Stomach (tissue), 9 donors: ENCODE results near the gene PJA2. TPM values are rescaled to one million over a fixed set of nuclear protein-coding genes. Genes with fewer than 3 reads are reported as not detected.

Experiments used
- DNase-seq, 2 donors: peaks; one replicate each; pipeline versions ENCODE4 v3.0.0 to v3.0.0-alpha.2; 2013 to 2019
- H3K27ac ChIP-seq, 5 donors: fragments of 200-600 bp in 4 of 5; sonication (generic) in 4 of 5; one replicate each; pipeline ENCODE4 v1.5.1; 2013 to 2019; ENCODE audit warnings: mild to moderate bottlenecking in 1 of 5, moderate library complexity in 1 of 5
- H3K27me3 ChIP-seq, 3 donors: fragments of 200-600 bp; sonication (generic); one replicate each; pipeline ENCODE4 v1.5.1; 2017 to 2019; ENCODE audit warnings: mixed run types in 1 of 3
- H3K36me3 ChIP-seq, 4 donors: fragments of 200-600 bp; sonication (generic); 1 replicate in 3 of 4; 2 replicates in 1 of 4; pipeline ENCODE4 v1.5.1; 2016 to 2019
- H3K4me1 ChIP-seq, 4 donors: fragments of 200-600 bp; sonication (generic); one replicate each; pipeline ENCODE4 v1.5.1; 2016 to 2019
- H3K4me3 ChIP-seq, 4 donors: fragments of 200-600 bp; sonication (generic) in 3 of 4; one replicate each; pipeline ENCODE4 v1.5.1; 2016 to 2019; ENCODE audit warnings: mild to moderate bottlenecking in 1 of 4
- H3K9me3 ChIP-seq, 4 donors: fragments of 200-600 bp; sonication (generic); one replicate each; pipeline ENCODE4 v1.5.1; 2016 to 2019
- EP300 ChIP-seq: sonication (generic); formaldehyde crosslinking; IDR thresholded peaks from one replicate; pipeline ENCODE4 v1.6.1; 2017; ENCODE audit warnings: antibody characterized with exemption
- POLR2A ChIP-seq, 4 donors: fragments of 450-650 bp; IDR thresholded peaks; one replicate each; pipeline ENCODE4 v1.6.1; 2016; ENCODE audit warnings: antibody characterized with exemption in 4 of 4, control low read depth in 2 of 4, mild to moderate bottlenecking in 1 of 4, moderate library complexity in 1 of 4
- POLR2AphosphoS5 ChIP-seq, 3 donors: sonication (generic); formaldehyde crosslinking; IDR thresholded peaks; one replicate each; pipeline ENCODE4 v1.6.1; 2016; ENCODE audit warnings: antibody characterized with exemption in 3 of 3
- WGBS, 5 donors: extraction: QIAGEN DNeasy Blood & Tissue Kit in 3 of 5; methylation state at CpG; one replicate each; pipeline versions ENCODE4 v1.1.5 to v1.1.7; 2013 to 2018; 5-methylcytosine and 5-hydroxymethylcytosine counted together
- intact Hi-C: fragments of 100-400 bp; cut with DNase I; formaldehyde crosslinking; loops from one replicate; pipeline ENCODE4 v1.15.1; 2023; ENCODE audit warnings: low total_unique reads
- polyA plus RNA-seq, 3 donors: library from polyadenylated mRNA; stranded (reverse); fragments of 200-250 nt; gene quantifications; one replicate each; pipeline ENCODE4 v1.2.3, GENCODE V29; 2013
- total RNA-seq, 5 donors: library from RNA; depleted of rRNA; stranded (reverse); fragments of >200 nt; gene quantifications; one replicate each; pipeline versions ENCODE4 v1.1.0 to v1.2.3, GENCODE V29; 2014 to 2016
- TF ChIP-seq, protein P1 (sequence below), 7 experiments: fragments of 450-650 bp in 4 of 7; fragments of 200-600 bp in 3 of 7; sonication (generic) in 3 of 7; IDR thresholded peaks; one replicate each; pipeline ENCODE4 v1.5.1; 2016 to 2019; ENCODE audit warnings: antibody characterized with exemption in 7 of 7, control low read depth in 2 of 7, mild to moderate bottlenecking in 1 of 7
- donor health status: healthy with polysubstance abuse.
- donor health status: Bipolar disorder and iron deficiency.
- donor health status: healthy.

PJA2 gene
- total and polyA plus RNA-seq, 8 donors = 19.9 to 161 (median 34.6) TPM

DNA sequence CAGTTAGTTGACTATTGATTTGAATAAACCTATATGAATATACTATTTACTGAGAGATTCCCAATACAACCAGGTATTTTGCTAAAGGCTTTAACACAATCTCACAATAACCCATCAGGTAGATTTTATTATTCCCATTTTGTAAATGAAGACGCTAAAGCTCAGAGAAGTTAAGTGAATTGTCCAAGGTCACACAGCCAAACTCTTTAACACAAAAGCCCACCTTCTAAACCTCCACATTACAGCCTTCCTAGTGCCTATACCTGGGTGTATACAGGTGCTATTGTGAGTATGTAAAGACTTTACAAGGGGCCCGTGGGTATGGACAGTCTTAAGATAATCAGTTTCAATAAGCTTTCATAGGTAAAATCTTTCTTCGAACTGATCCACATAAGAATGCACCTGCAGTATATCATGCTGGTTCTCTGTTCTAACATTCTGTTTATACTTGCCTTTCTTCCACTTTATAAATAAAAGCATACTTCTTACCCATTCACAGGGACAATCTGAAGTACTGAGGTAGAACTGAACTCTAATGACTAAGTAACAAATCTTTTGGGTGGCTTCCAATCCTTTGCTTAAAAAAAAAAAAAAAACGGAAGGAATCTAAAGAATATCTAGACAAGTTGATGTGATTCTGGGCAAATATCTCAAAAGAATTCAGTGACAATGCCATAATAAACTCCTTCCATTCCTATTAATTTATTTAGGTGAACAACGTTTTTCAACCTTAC lies 59.1 kb downstream of the PJA2 start:
- intact Hi-C loops = no loop called here
- Histone ChIP-seq H3K36me3 (peaks cover 5 to 67% (median 36%) of the 10 kb centered on the region in 4 donors), H3K9me3 (no peaks in the 10 kb centered on the region), H3K4me3 (no peak overlapping the region), H3K27ac (no peak overlapping the region), H3K27me3 (no peaks in the 10 kb centered on the region), H3K4me1 (peaks cover 0 to 60% (median 24%) of the 10 kb centered on the region in 4 donors)
- no peak for TF ChIP-seq EP300
- no peak for TF ChIP-seq POLR2A (IDR thresholded peaks at IDR 0.05)
- TF ChIP-seq, protein P1, sequence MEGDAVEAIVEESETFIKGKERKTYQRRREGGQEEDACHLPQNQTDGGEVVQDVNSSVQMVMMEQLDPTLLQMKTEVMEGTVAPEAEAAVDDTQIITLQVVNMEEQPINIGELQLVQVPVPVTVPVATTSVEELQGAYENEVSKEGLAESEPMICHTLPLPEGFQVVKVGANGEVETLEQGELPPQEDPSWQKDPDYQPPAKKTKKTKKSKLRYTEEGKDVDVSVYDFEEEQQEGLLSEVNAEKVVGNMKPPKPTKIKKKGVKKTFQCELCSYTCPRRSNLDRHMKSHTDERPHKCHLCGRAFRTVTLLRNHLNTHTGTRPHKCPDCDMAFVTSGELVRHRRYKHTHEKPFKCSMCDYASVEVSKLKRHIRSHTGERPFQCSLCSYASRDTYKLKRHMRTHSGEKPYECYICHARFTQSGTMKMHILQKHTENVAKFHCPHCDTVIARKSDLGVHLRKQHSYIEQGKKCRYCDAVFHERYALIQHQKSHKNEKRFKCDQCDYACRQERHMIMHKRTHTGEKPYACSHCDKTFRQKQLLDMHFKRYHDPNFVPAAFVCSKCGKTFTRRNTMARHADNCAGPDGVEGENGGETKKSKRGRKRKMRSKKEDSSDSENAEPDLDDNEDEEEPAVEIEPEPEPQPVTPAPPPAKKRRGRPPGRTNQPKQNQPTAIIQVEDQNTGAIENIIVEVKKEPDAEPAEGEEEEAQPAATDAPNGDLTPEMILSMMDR (IDR thresholded peaks at IDR 0.05) = no peak
- no peak for TF ChIP-seq POLR2AphosphoS5 (IDR thresholded peaks at IDR 0.05)
- no peak for DNase-seq
- 66 to 76% (median 70%) methylated on average over 5 of the region's 5 CpGs for WGBS, 5 donors

GRCh38 chr5:109349388-109349787 lies 60.4 kb downstream of the PJA2 start:
- DNase-seq = no peak
- intact Hi-C loops = no loop called here
- no peaks in the 10 kb centered on the region for H3K9me3 ChIP-seq
- H3K27ac ChIP-seq = no peak overlapping the region
- H3K27me3 ChIP-seq = no peaks in the 10 kb centered on the region
- TF ChIP-seq EP300 = no peak
- TF ChIP-seq POLR2AphosphoS5 (IDR thresholded peaks at IDR 0.05) = no peak
- TF ChIP-seq, protein P1 (IDR thresholded peaks at IDR 0.05) = no peak
- TF ChIP-seq POLR2A (IDR thresholded peaks at IDR 0.05) = no peak
- H3K36me3 ChIP-seq = peaks cover 6 to 66% (median 38%) of the 10 kb centered on the region in 4 donors
- H3K4me1 ChIP-seq = peaks cover 0 to 62% (median 24%) of the 10 kb centered on the region in 4 donors
- no peak overlapping the region for H3K4me3 ChIP-seq
- WGBS, 5 donors = 73 to 95% (median 84%) methylated on average over 2 of the region's 2 CpGs

DNA sequence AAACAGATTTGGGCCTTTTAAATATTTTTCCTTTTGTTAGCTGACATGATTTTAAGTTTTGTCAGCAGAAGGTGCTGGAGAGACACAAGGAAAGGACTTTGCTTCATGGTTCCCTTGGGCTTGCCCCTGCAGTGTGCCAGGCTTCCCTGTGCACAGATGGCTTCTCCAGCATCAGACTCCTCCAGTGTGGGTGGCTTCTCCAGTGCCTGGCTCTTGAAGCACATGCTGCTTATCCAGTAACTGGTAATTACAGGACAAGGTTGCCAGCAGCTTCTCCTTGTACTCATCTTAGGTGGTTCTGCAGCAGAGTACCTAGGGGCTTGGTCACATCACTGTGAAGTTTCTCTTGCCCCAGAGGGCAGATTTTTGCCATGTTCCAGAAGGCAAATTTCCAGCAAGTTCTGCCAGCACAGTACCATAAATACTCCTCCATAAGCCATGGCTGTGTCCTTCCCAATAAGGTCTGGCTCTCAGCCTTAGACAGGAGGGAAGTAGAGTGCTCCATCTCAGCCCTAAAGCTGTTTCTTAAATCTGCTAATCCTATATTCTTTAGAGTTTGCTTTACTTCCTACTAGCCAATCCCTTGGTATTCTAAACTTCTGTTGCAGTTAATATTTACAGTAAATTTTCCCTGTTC lies 62.4 kb downstream of the PJA2 start:
- peak overlapping the region in 1 of 5 donors; percentile 1 for H3K27ac ChIP-seq
- peak in 1 of 2 donors; percentile 13 for DNase-seq

GRCh38 chr5:109345699-109346098 lies 64.1 kb downstream of the PJA2 start:
- no peaks in the 10 kb centered on the region for H3K27me3 ChIP-seq
- H3K4me3 ChIP-seq = no peak overlapping the region
- no peak for DNase-seq
- 96 to 100% (median 98%) methylated on average over 2 of the region's 2 CpGs for WGBS, 5 donors
- intact Hi-C loops = no loop called here
- peaks cover 0 to 50% (median 20%) of the 10 kb centered on the region in 4 donors for H3K4me1 ChIP-seq
- peaks cover 15 to 63% (median 44%) of the 10 kb centered on the region in 4 donors for H3K36me3 ChIP-seq
- TF ChIP-seq EP300 (no peak), POLR2AphosphoS5 (IDR thresholded peaks at IDR 0.05) (no peak), POLR2A (IDR thresholded peaks at IDR 0.05) (no peak)
- TF ChIP-seq, protein P1 (IDR thresholded peaks at IDR 0.05) = no peak
- no peak overlapping the region for H3K27ac ChIP-seq
- no peaks in the 10 kb centered on the region for H3K9me3 ChIP-seq

More for the DNA sequence above, 62.4 kb downstream of the PJA2 start:
- peaks cover 15 to 76% (median 47%) of the 10 kb centered on the region in 4 donors for H3K36me3 ChIP-seq
- peaks cover 0 to 60% (median 24%) of the 10 kb centered on the region in 4 donors for H3K4me1 ChIP-seq
- intact Hi-C loops = no loop called here
- no peaks in the 10 kb centered on the region for H3K9me3 ChIP-seq
- no peak overlapping the region for H3K4me3 ChIP-seq
- TF ChIP-seq EP300 (no peak), POLR2AphosphoS5 (IDR thresholded peaks at IDR 0.05) (no peak)
- TF ChIP-seq, protein P1 (IDR thresholded peaks at IDR 0.05) = no peak
- no peaks in the 10 kb centered on the region for H3K27me3 ChIP-seq
